GM21423 (cell line): ENCODE results near the gene BBIP1.
"Not testable (repeated sequence)": the region's sequence is repeated elsewhere in the genome, so short reads cannot be mapped to it uniquely, and the experiment has no call there.

ENCODE experiments used
- ATAC-seq: cut with Tn5 transposase; IDR thresholded peaks from one replicate; pipeline ENCODE4 v1.9.1; 2021; ENCODE audit warnings: mild to moderate bottlenecking, moderate library complexity; ENCODE audit not compliant: unreplicated experiment

BBIP1 gene

GRCh38 chr10:110923856-110924493, 5.0 kb upstream of the BBIP1 start:
- ATAC-seq, result no peak

- peak; percentile 24 for ATAC-seq
Measured at GRCh38 chr10:110919971-110920881, 1.2 kb upstream of the BBIP1 start.

DNA sequence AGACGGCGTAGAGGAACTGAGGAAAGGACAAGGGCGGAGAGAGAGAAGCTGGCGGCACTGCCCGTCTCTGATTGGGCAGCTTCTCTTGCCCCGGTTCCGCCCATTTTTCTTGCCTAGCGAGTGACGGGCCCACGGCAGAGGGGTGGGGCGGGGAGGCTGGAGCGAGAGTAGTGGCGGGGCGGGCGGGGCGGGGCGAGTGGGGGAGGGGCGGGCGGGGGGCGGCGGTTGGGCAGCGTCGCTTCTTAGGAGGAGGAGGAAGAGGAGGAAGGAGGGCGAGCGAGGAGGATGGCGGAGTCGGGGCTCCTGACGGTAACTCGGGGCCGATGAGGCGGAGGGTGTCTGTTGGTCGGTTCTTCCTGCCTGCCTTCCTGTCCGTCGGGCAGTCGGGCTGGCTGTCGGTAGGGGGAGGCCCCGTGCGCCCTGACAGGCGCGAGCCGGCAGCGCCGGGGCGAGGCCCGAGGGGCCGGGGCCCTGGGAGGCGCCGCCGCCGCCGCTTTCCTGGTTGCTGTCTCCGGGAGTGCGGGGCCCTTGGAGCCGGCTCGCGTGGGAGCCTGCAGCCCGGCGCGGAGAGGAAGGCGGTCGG, 460 bp upstream of the BBIP1 start, which contains the start of gene SHOC2:
SHOC2 (plus strand) TSS at position 256 of the 583 bp plus-strand sequence. CDS start 44,755 bp downstream, outside the sequence.
- peak; percentile 12 for ATAC-seq

DNA sequence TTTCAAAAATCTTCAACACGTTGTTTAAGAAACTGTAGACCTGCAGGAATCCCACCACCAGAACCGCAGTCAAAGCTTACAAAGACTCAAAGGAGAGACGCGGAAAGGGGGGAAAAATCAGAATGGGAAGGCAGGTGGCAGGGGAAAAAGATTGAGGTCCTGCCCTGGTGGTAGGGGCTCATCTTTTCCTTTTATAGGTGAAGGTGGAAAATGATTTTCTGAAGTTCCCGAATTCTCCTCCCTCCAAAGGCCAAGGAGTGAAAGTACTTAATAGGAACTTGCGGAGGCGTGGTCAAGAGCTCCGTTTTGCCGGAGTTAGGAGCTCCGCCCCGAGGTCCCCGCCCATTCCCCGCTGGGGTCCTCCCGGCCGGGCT, 724 bp downstream of the BBIP1 start:
- ATAC-seq, result no peak

GRCh38 chr10:110916554-110917346, 2.2 kb downstream of the BBIP1 start:
- no peak for ATAC-seq

- ATAC-seq, result not testable (repeated sequence)
Measured at GRCh38 chr10:110915600-110915999, 3.4 kb downstream of the BBIP1 start.

DNA sequence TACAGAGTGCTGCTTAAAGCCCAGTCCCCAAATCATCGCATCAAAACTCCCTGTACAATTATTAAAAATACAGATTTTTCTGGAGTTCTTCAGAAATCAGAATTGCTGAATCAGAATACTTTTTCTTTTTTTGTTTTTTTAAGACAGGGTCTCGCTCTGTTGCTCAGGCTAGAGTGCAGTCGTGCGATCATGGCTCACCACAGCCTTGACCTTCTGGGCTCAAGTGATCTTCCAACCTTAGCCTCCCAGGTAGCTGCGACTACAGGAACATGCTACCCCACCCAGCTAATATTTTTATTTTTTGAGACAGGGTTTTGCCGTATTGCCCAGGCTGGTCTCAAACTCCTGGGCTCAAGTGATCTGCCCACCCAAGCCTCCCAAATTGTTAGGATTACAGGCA, 3.9 kb downstream of the BBIP1 start:
- ATAC-seq, result no peak

GRCh38 chr10:110914431-110914830, 4.5 kb downstream of the BBIP1 start:
- ATAC-seq, result no peak

DNA sequence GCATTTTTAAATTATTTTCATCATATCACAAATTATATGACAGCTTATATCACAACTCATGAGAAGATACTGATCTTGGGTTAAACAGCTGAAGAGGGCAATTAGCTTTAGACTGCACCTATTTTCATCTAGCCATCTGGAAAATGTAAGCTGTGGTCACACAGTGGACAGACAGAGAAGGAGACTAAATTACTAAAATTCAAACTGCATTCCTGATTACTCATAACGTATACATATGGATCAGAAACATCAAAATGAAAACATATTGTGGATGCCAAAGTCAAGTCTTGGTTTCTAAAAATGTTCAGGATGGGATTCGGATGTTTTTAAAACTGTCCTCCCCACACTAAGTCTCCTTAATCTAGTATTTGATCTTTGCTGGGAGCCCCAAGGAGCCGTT, 6.6 kb downstream of the BBIP1 start:
- no peak for ATAC-seq

DNA sequence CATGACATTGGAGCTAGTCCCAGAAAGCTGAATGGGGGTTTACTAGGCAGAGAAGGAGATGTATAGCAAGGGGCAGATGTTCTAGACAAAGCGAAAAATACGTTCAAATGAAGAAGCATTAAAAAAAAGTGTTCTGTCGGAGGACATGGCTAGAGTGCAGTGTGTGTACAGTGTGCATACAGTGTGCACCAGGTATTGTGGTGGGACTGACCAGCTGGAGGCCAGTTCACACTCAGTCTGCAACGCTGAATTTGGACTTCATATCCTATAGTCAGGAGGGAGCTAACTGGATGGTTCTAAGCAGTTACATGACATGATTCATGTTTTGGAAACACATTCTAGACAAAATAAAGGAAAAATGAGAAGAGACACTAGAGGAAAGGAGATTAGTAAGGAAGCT, 8.8 kb downstream of the BBIP1 start:
- no peak for ATAC-seq

DNA sequence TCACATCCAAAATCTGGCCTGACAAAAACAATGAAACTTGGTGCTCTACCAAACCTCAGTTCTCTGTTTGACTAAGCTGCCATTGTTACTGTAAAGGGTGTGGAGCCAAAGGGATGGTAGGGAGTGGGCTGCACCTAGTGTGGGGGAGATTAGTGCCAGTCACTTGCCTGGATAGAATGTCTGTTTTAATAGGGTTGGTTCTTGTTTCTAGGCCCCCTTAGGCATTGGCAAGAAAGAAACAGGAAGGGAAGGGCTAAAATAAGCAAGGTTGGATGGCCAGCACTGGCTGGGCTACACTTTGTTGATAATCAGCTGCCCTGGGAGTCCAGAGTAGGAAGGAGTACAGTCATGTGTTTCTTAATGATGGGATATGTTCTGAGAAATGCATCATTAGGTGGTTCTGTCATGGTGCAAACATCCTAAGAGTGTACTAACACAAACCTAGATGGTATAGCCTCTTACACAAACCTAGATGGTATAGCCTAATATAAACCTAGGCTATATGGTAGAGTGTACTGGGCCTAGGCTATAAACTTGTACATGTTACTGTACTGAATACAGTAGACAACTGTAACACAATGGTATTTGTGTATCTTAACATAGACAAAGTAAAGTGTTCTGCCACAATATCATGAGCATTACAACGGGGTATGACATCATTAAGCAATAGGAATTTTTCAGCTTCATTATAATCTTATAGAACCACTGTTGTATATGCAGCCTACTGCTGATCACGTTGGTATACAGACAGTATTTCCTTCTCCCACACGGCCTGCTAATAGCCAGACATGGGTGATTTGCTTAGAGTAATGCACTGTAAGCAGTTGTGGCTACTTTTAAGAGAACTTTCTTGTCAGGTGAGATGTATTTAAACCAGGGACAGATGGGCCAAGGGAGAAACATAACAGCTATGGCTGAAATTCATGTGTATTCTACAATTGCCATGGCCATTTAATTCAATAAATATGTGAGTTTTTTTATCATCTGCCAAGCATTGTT, 15.4 kb downstream of the BBIP1 start:
- ATAC-seq, result peak; percentile 63

GRCh38 chr10:110901954-110902819, 16.8 kb downstream of the BBIP1 start:
- ATAC-seq, result no peak

GRCh38 chr10:110900983-110901382, 18.0 kb downstream of the BBIP1 start:
- no peak for ATAC-seq

- no peak for ATAC-seq
Measured at GRCh38 chr10:110898391-110898790, 20.6 kb downstream of the BBIP1 start.

DNA sequence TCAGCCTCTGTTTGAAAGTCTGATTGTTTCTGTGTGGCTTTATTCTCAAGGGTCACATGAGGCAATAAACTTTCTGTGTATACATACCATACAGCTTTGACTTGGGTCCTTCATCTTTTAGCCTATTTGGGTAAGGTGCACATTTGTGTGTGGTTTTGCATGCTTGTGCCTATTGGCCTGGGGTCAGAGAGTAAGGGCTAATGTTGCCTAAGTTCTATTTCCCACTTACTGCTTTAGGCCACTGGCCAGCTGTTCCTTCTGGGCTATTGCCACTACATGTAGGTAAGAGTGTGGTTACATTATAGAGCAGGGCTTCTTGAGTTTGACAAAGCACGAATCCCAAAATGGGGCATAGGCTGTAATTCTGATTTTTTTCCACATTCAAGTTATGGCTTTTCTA, 21.8 kb downstream of the BBIP1 start:
- ATAC-seq, result no peak

DNA sequence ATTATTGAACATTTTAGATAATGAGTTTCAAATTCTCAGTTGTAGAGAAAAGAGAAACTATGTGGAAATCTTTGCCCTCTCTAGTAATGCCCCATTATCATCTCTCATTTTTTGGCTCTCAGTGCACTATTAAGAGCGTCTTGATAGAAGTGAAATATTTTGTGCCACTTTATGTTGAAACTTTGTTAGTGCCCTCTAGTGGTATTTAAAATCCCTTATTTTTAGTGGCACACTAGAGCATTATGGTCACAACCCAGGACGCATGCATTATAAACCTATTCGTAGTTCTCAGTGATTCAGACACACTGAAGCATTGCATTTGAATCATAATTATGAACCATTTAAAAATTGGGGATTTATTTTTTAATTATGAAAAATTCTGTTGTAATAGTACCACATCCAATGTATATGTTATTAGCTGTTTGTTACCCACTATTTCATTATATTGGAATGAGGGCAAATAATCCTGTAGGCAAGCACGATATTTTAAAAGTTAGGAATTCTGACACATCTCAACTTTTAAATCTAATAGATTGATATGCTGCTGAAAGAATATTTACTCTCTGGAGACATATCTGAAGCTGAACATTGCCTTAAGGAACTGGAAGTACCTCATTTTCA, 25.3 kb downstream of the BBIP1 start:
- peak; percentile 76 for ATAC-seq

GRCh38 chr10:110892602-110893288, 26.2 kb downstream of the BBIP1 start:
- no peak for ATAC-seq

DNA sequence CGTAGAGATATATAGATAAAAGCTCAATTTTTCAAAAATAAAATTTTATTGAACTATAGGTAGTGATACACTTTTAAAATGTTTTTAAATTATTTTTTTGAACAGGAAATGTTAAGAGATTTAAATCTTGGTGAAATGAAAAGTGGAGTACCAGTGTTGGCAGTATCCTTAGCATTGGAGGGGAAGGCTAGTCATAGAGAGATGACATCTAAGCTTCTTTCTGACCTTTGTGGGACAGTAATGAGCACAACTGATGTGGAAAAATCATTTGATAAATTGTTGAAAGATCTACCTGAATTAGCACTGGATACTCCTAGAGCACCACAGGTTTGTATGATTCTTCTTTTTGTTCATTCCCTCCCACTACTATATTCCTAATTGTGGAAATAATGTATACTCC, 31.4 kb downstream of the BBIP1 start:
- no peak for ATAC-seq
